Activated CD4-positive, alpha-beta T cell treated with anti-CD3 and anti-CD28 coated beads, Interleukin-2, amount 10 ng/mL, durations not matched to agents 24 days and 14 days (primary cell): ENCODE data around the gene SLC24A5. TPM values are rescaled to one million over a fixed set of nuclear protein-coding genes. Genes with fewer than 3 reads are reported as not detected.

ENCODE experiments used
- DNase-seq: peaks from one replicate; pipeline ENCODE4 v3.0.0; 2022
- H3K27ac Mint-ChIP-seq: one replicate; pipeline ENCODE4 v1.8.0; 2022; ENCODE audit warnings: mild to moderate bottlenecking, mixed read lengths
- H3K27me3 Mint-ChIP-seq: one replicate; pipeline ENCODE4 v1.8.0; 2022; ENCODE audit warnings: mixed read lengths
- H3K36me3 Mint-ChIP-seq: one replicate; pipeline ENCODE4 v1.8.0; 2022; ENCODE audit warnings: low read depth, mild to moderate bottlenecking, mixed read lengths
- H3K4me1 Mint-ChIP-seq: one replicate; pipeline ENCODE4 v1.8.0; 2021; ENCODE audit warnings: mixed read lengths
- H3K4me3 Mint-ChIP-seq: one replicate; pipeline ENCODE4 v1.8.0; 2022; ENCODE audit warnings: mild to moderate bottlenecking, moderate library complexity, mixed read lengths
- H3K9me3 Mint-ChIP-seq: one replicate; pipeline ENCODE4 v1.8.0; 2021; ENCODE audit warnings: mixed read lengths
- intact Hi-C: fragments of 100-400 bp; cut with micrococcal nuclease; formaldehyde crosslinking; loops from one replicate; pipeline ENCODE4 v1.15.1; 2023
- total RNA-seq: library from RNA; stranded (reverse); gene quantifications from 2 replicates; pipeline ENCODE4 v1.2.3, GENCODE V29; 2022

Gene SLC24A5
- total RNA-seq, 1 donor from 2014 or later: not detected

- Mint-ChIP-seq H3K36me3 (no peaks in the 10 kb centered on the region), H3K4me3 (no peak overlapping the region), H3K27ac (no peak overlapping the region), H3K27me3 (peaks cover 36% of the 10 kb centered on the region), H3K9me3 (no peaks in the 10 kb centered on the region), H3K4me1 (no peaks in the 10 kb centered on the region)
- DNase-seq: no peak
- intact Hi-C loops: no loop called here
These were observed 62.0 kb downstream of the SLC24A5 start for GRCh38 chr15:48182749-48183148.

- intact Hi-C loops: no loop called here
- peaks cover 30% of the 10 kb centered on the region for H3K27me3 Mint-ChIP-seq
- H3K27ac Mint-ChIP-seq: no peak overlapping the region
- H3K9me3 Mint-ChIP-seq: no peaks in the 10 kb centered on the region
- no peaks in the 10 kb centered on the region for H3K4me1 Mint-ChIP-seq
- H3K36me3 Mint-ChIP-seq: no peaks in the 10 kb centered on the region
- DNase-seq: no peak
- no peak overlapping the region for H3K4me3 Mint-ChIP-seq
These were observed 64.7 kb downstream of the SLC24A5 start for GRCh38 chr15:48185529-48185928.

GRCh38 chr15:48186271-48186670 is 65.5 kb downstream of the SLC24A5 start:
- H3K27me3 Mint-ChIP-seq: peaks cover 26% of the 10 kb centered on the region
- intact Hi-C loops: no loop called here
- no peak for DNase-seq
- H3K27ac Mint-ChIP-seq: no peak overlapping the region
- no peaks in the 10 kb centered on the region for H3K36me3 Mint-ChIP-seq
- H3K4me1 Mint-ChIP-seq: no peaks in the 10 kb centered on the region
- H3K4me3 Mint-ChIP-seq: no peak overlapping the region
- H3K9me3 Mint-ChIP-seq: no peaks in the 10 kb centered on the region

GRCh38 chr15:48190932-48191573 is 70.3 kb downstream of the SLC24A5 start:
- Mint-ChIP-seq H3K36me3 (no peaks in the 10 kb centered on the region), H3K27ac (no peak overlapping the region), H3K27me3 (peaks cover 30% of the 10 kb centered on the region), H3K9me3 (no peaks in the 10 kb centered on the region), H3K4me1 (no peaks in the 10 kb centered on the region), H3K4me3 (peak overlapping the region; percentile 10)
- intact Hi-C loops: no loop called here
- peak; percentile 89 for DNase-seq

GRCh38 chr15:48191574-48192225 is 70.9 kb downstream of the SLC24A5 start, which contains the start of gene CTXN2:
Gene CTXN2 (plus strand): TSS chr15:48191665. CDS start chr15:48201301, 9,636 bp downstream.
- intact Hi-C loops: no loop called here
- DNase-seq: no peak
- Mint-ChIP-seq H3K4me1 (no peaks in the 10 kb centered on the region), H3K4me3 (peak within 1 kb of the TSS; percentile 10), H3K27me3 (peaks cover 27% of the 10 kb centered on the region), H3K9me3 (no peaks in the 10 kb centered on the region), H3K27ac (no peak within 1 kb of the TSS), H3K36me3 (no peaks in the 10 kb centered on the region)

Other genes starting within 250 kb of the SLC24A5 start
- 24.2 and 27.5 TPM in 2 replicates for gene MYEF2, start 57.3 kb downstream of the SLC24A5 start, total RNA-seq
- 0.07 TPM in 1 of 2 replicates, not detected in the other for gene CTXN2, start 70.7 kb downstream of the SLC24A5 start, total RNA-seq
- not detected in 2 replicates for gene SLC12A1, start 85.3 kb downstream of the SLC24A5 start, total RNA-seq
- 259 and 273 TPM in 2 replicates for gene DUT, start 210.4 kb downstream of the SLC24A5 start, total RNA-seq